HepG2 (cell line): ENCODE measurements around the gene ELP1. TPM values are rescaled to one million over a fixed set of nuclear protein-coding genes. Genes with fewer than 3 reads are reported as not detected.

Experiments used
- ATAC-seq: fragments of 200-7000 bp; cut with Tn5 transposase; 3 replicates; pipeline ENCODE4 v1.9.1; 2020; ENCODE audit warnings: mild to moderate bottlenecking, moderate library complexity
- BruUV-seq: library from RNA; stranded (reverse); fragments of 400-500 nt; replicated peaks from 2 replicates; lab custom pipeline; 2021; lab: Mats Ljungman, UMichigan
- CTCF ChIA-PET: fragments of 300-600 bp; formaldehyde crosslinking; extraction: SDS; loops from one replicate; lab custom pipeline; 2021; ENCODE audit warnings: low total read pairs, inconsistent platforms, low intra/inter-chr PET ratio; lab: Yijun Ruan, JAX
- POLR2A ChIA-PET: fragments of 350-600 bp; sonication (Branson Sonifier 250); formaldehyde crosslinking; loops from one replicate; lab custom pipeline; 2020; ENCODE audit warnings: antibody characterized with exemption, inconsistent platforms; lab: Yijun Ruan, JAX
- DNase-seq: peaks from one replicate; pipeline ENCODE4 v3.0.0-alpha.2; 2015; ENCODE audit warnings: low spot score
- FAIRE-seq: peaks from 3 replicates; lab custom pipeline; 2011; peaks lifted over from hg19 to GRCh38; lab: Jason Lieb, UNC
- H2AFZ ChIP-seq: one replicate; pipeline ENCODE4 v1.6.1; 2011; ENCODE audit warnings: low read length, inconsistent platforms
- H3K27ac ChIP-seq: fragments of 300-600 bp; 3 replicates; pipeline ENCODE4 v1.8.0; 2011; ENCODE audit warnings: mixed run types, mild to moderate bottlenecking, mixed read lengths, low read length, inconsistent platforms; ENCODE audit not compliant: insufficient read depth; ENCODE audit errors: extremely low read length
- H3K27me3 ChIP-seq, 2 experiments: fragments of 200-600 bp in 1 of 2; 2 replicates in 1 of 2; 3 replicates in 1 of 2; pipeline versions ENCODE4 v1.6.0 to v1.8.0; 2011; ENCODE audit warnings: low read length in 2 of 2, mild to moderate bottlenecking in 2 of 2, moderate library complexity in 2 of 2, inconsistent platforms in 1 of 2; ENCODE audit not compliant: insufficient read depth in 2 of 2, control insufficient read depth in 1 of 2
- H3K36me3 ChIP-seq, 2 experiments: fragments of 200-600 bp in 1 of 2; replicated peaks in 1 of 2; 2 replicates in 1 of 2; 3 replicates in 1 of 2; pipeline versions ENCODE4 v1.5.1 to v1.8.0; 2011; ENCODE audit warnings: low read length in 2 of 2, inconsistent platforms in 1 of 2; ENCODE audit not compliant: insufficient read depth in 2 of 2, control insufficient read depth in 1 of 2
- H3K4me1 ChIP-seq: 2 replicates; pipeline ENCODE4 v1.5.1; 2012; ENCODE audit warnings: low read length, inconsistent platforms; ENCODE audit not compliant: insufficient read depth
- H3K4me2 ChIP-seq: 2 replicates; pipeline ENCODE4 v1.6.0; 2011; ENCODE audit warnings: low read depth, low read length, inconsistent platforms
- H3K4me3 ChIP-seq, 3 experiments: fragments of 200-600 bp in 1 of 3; sonication (generic), shearing (Covaris generic) in 1 of 3; replicated peaks in 1 of 3; 2 replicates each; pipeline ENCODE4 v1.5.1; 2011 to 2016; ENCODE audit warnings: low read length in 3 of 3, inconsistent platforms in 2 of 3, low read depth in 2 of 3, mild to moderate bottlenecking in 2 of 3, control low read depth in 1 of 3, mixed read lengths in 1 of 3; ENCODE audit not compliant: insufficient read depth in 1 of 3
- H3K79me2 ChIP-seq: one replicate; pipeline ENCODE4 v1.6.1; 2011; ENCODE audit warnings: low read length, inconsistent platforms; ENCODE audit not compliant: insufficient read depth
- H3K9ac ChIP-seq: 2 replicates; pipeline ENCODE4 v1.6.0; 2011; ENCODE audit warnings: mild to moderate bottlenecking, low read depth, low read length, inconsistent platforms; ENCODE audit not compliant: insufficient read depth
- H3K9me3 ChIP-seq: 2 replicates; pipeline ENCODE4 v1.5.1; 2012; ENCODE audit warnings: mild to moderate bottlenecking, low read length
- H4K20me1 ChIP-seq: 2 replicates; pipeline ENCODE4 v1.6.0; 2011; ENCODE audit warnings: inconsistent platforms, mild to moderate bottlenecking, low read length, moderate library complexity; ENCODE audit not compliant: insufficient read depth
- BORCS8-MEF2B ChIP-seq: sonication (generic); formaldehyde crosslinking; IDR thresholded peaks from 2 replicates; pipeline ENCODE4 v1.8.0; 2022; ENCODE audit warnings: mild to moderate bottlenecking, missing genetic modification reagents
- CBFB ChIP-seq: sonication (generic); formaldehyde crosslinking; IDR thresholded peaks from 2 replicates; pipeline ENCODE4 v1.4.0; 2020; ENCODE audit warnings: missing genetic modification reagents
- FOXK1 ChIP-seq: sonication (generic); formaldehyde crosslinking; IDR thresholded peaks from 2 replicates; pipeline ENCODE4 v1.4.0; 2020; ENCODE audit warnings: low read depth, missing genetic modification reagents, borderline replicate concordance
- HMG20A ChIP-seq: IDR thresholded peaks from 2 replicates; pipeline ENCODE4 v1.6.1; 2016; ENCODE audit warnings: borderline replicate concordance
- REPIN1 ChIP-seq: sonication (generic); formaldehyde crosslinking; IDR thresholded peaks from 2 replicates; pipeline ENCODE4 v1.8.0; 2022; ENCODE audit warnings: missing genetic modification reagents, low read depth, mild to moderate bottlenecking, borderline replicate concordance
- SIX1 ChIP-seq: sonication (generic); formaldehyde crosslinking; IDR thresholded peaks from 2 replicates; pipeline ENCODE4 v1.4.0; 2020; ENCODE audit warnings: missing genetic modification reagents, borderline replicate concordance
- TFDP1 ChIP-seq: IDR thresholded peaks from 2 replicates; pipeline ENCODE4 v1.6.1; 2016; ENCODE audit warnings: missing compliant biosample characterization, missing genetic modification reagents, borderline replicate concordance
- TFDP2 ChIP-seq: sonication (generic); formaldehyde crosslinking; IDR thresholded peaks from 2 replicates; pipeline ENCODE4 v1.4.0; 2020; ENCODE audit warnings: missing genetic modification reagents
- ZBTB26 ChIP-seq: IDR thresholded peaks from 2 replicates; pipeline ENCODE4 v1.6.1; 2016; ENCODE audit warnings: missing compliant biosample characterization, missing genetic modification reagents, borderline replicate concordance
- ZNF362 ChIP-seq: sonication (generic); formaldehyde crosslinking; IDR thresholded peaks from 2 replicates; pipeline ENCODE4 v1.4.0; 2020; ENCODE audit warnings: missing genetic modification reagents, mild to moderate bottlenecking, borderline replicate concordance
- ZNF614 ChIP-seq: IDR thresholded peaks from 2 replicates; pipeline ENCODE4 v1.6.1; 2018; ENCODE audit warnings: missing biosample characterization, missing genetic modification reagents, inconsistent platforms, borderline replicate concordance
- ZNF747 ChIP-seq: sonication (generic); formaldehyde crosslinking; IDR thresholded peaks from 2 replicates; pipeline ENCODE4 v1.8.1; 2023; ENCODE audit warnings: missing genetic modification reagents, mild to moderate bottlenecking, borderline replicate concordance
- WGBS: methylation state at CpG from one replicate; pipeline ENCODE4 v1.1.6; 2017; ENCODE audit warnings: low lambda C conversion rate; 5-methylcytosine and 5-hydroxymethylcytosine counted together
- in situ Hi-C: cut with HindIII; loops from 2 replicates; pipeline ENCODE4 v1.10.0; 2017; ENCODE audit warnings: low pct_unique_long_range_greater_than_20kb; ENCODE audit not compliant: extremely low pct_ligation_motif_present
- intact Hi-C: fragments of 100-400 bp; cut with micrococcal nuclease; formaldehyde crosslinking; loops from one replicate; pipeline ENCODE4 v1.10.0; 2022; ENCODE audit not compliant: unreplicated experiment
- polyA plus RNA-seq, 8 experiments: library from polyadenylated mRNA; depleted of rRNA in 3 of 8; stranded (reverse) in 7 of 8; unstranded in 1 of 8; fragments of >200 nt; fragmentation: Illumina TruSeq in 4 of 8; extraction: Trizol in 4 of 8; gene quantifications; 2 replicates each; pipeline versions ENCODE4 v1.2.1 to v1.2.3, GENCODE V29; 2011 to 2016; ENCODE audit warnings: low read depth in 4 of 8, missing spikeins in 1 of 8, mixed read lengths in 1 of 8; ENCODE audit not compliant: insufficient read depth in 1 of 8
- total RNA-seq, 5 experiments: library from RNA; depleted of rRNA; stranded (reverse); fragments of >200 nt; fragmentation: Illumina TruSeq; extraction: Trizol; gene quantifications; 2 replicates each; pipeline ENCODE4 v1.2.3, GENCODE V29; 2016; ENCODE audit warnings: low read depth in 1 of 5
- TF ChIP-seq, protein P1 (sequence below), 2 experiments: sonication (generic) in 1 of 2; formaldehyde crosslinking in 1 of 2; IDR thresholded peaks; 2 replicates each; pipeline versions ENCODE4 v1.4.0 to v1.6.1; 2016 to 2020; ENCODE audit warnings: borderline replicate concordance in 1 of 2, low read depth in 1 of 2, mild to moderate bottlenecking in 1 of 2, missing genetic modification reagents in 1 of 2

ELP1 gene
- total and polyA plus RNA-seq, 2 of the 13 experiments (the other 11 are each of a cell fraction or from before 2014, with no cell fraction given), result 157 to 275 TPM

DNA sequence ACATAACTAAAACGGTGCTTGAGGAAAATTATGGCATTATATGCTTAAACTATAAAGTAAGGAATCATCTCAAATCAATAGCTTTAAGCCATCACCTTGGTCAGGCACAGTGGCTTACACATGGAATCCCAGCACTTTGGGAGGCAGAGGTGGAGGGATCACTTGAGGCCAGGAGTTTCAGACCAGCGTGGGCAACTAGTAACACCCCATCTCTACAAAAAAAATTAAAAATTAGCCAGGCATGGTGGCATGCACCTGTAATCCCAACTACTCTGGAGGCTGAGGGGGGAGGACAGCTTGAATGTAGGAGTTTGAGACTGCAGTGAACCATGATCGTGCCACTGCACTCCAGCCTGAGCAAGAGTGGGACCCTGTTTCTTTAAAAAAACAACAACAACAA, 49.2 kb downstream of the ELP1 start:
- Histone ChIP-seq H3K27ac (peak overlapping the region; percentile 99), H2AFZ (no peak overlapping the region), H3K9ac (peak overlapping the region; percentile 93), H3K4me2 (peak overlapping the region; percentile 77), H3K27me3 (no peaks in the 10 kb centered on the region), H4K20me1 (no peaks in the 10 kb centered on the region), H3K4me3 (peak overlapping the region; percentile 57 to 67 (median 66)), H3K36me3 (peaks cover 12 to 28% of the 10 kb centered on the region in 2 experiments), H3K9me3 (no peaks in the 10 kb centered on the region), H3K4me1 (peaks cover 90% of the 10 kb centered on the region), H3K79me2 (peaks cover 70% of the 10 kb centered on the region)
- WGBS, result 5% methylated on average over 3 of the region's 3 CpGs
- in situ Hi-C loops (loop anchor here (5.0 kb wide), 1 partner anchor 48 kb away; the partner anchor contains the start of genes ABITRAM and ELP1), intact Hi-C loops (loop anchor here (5.0 kb wide), 1 partner anchor 48 kb away; the partner anchor contains the start of genes ABITRAM and ELP1)
- no TSS peak for BruUV-seq
- FAIRE-seq (peak; percentile 51), ATAC-seq (peak; percentile 8), DNase-seq (no peak)
- ChIA-PET CTCF (no interaction called here), POLR2A (interaction anchor here (1.0 to 4.7 kb wide), 10 partner anchors 9 to 109 kb away, joined by 3 to 45 read pairs (median 11); partner anchors contain the start of genes ABITRAM and ELP1)
- TF ChIP-seq CBFB (CRISPR knock-in tag), result peak; percentile 23; the same call in 1 of the 2 replicates
- TF ChIP-seq, protein P1, sequence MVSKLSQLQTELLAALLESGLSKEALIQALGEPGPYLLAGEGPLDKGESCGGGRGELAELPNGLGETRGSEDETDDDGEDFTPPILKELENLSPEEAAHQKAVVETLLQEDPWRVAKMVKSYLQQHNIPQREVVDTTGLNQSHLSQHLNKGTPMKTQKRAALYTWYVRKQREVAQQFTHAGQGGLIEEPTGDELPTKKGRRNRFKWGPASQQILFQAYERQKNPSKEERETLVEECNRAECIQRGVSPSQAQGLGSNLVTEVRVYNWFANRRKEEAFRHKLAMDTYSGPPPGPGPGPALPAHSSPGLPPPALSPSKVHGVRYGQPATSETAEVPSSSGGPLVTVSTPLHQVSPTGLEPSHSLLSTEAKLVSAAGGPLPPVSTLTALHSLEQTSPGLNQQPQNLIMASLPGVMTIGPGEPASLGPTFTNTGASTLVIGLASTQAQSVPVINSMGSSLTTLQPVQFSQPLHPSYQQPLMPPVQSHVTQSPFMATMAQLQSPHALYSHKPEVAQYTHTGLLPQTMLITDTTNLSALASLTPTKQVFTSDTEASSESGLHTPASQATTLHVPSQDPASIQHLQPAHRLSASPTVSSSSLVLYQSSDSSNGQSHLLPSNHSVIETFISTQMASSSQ (IDR thresholded peaks at IDR 0.05; ENCODE audit: low read depth), result peak; percentile 69; the same call in 1 of the 2 replicates
- TF ChIP-seq, protein P1 (CRISPR knock-in tag; IDR thresholded peaks at IDR 0.05; ENCODE audit: borderline replicate concordance), result peak; percentile 77; the same call in 1 of the 2 replicates
- no peak for TF ChIP-seq ZNF747 (CRISPR knock-in tag)
- TF ChIP-seq FOXK1 (CRISPR knock-in tag), result peak; percentile 38; the same call in 1 of the 2 replicates
- peak; percentile 43; the same call in 1 of the 2 replicates for TF ChIP-seq REPIN1 (CRISPR knock-in tag)
- 0 out of 2 replicates have a peak, but pooled peaks have one; percentile 32 for TF ChIP-seq ZNF614 (CRISPR knock-in tag)
- 0 out of 2 replicates have a peak, but pooled peaks have one; percentile 30 for TF ChIP-seq HMG20A (CRISPR knock-in tag)
- TF ChIP-seq TFDP1, result peak; percentile 53; the same call in 1 of the 2 replicates
- TF ChIP-seq ZBTB26 (CRISPR knock-in tag), result no peak
- TF ChIP-seq SIX1, result 0 out of 2 replicates have a peak, but pooled peaks have one; percentile 15
- peak; percentile 62; the same call in 1 of the 2 replicates for TF ChIP-seq BORCS8-MEF2B (CRISPR knock-in tag)
- TF ChIP-seq ZNF362, result 0 out of 2 replicates have a peak, but pooled peaks have one; percentile 27
- 0 out of 2 replicates have a peak, but pooled peaks have one; percentile 24 for TF ChIP-seq TFDP2 (CRISPR knock-in tag)
